SH-SY5Y (cell line): Measurements from ENCODE around the gene SUOX.

Experiments
- GATA2 ChIP-seq: IDR thresholded peaks from 2 replicates; pipeline ENCODE4 v1.6.1; 2011; ENCODE audit warnings: mild to moderate bottlenecking, low read depth, low read length
- GATA3 ChIP-seq: IDR thresholded peaks from 2 replicates; pipeline ENCODE4 v1.6.1; 2011; ENCODE audit warnings: low read depth, mild to moderate bottlenecking, low read length, moderate library complexity

SUOX gene

DNA sequence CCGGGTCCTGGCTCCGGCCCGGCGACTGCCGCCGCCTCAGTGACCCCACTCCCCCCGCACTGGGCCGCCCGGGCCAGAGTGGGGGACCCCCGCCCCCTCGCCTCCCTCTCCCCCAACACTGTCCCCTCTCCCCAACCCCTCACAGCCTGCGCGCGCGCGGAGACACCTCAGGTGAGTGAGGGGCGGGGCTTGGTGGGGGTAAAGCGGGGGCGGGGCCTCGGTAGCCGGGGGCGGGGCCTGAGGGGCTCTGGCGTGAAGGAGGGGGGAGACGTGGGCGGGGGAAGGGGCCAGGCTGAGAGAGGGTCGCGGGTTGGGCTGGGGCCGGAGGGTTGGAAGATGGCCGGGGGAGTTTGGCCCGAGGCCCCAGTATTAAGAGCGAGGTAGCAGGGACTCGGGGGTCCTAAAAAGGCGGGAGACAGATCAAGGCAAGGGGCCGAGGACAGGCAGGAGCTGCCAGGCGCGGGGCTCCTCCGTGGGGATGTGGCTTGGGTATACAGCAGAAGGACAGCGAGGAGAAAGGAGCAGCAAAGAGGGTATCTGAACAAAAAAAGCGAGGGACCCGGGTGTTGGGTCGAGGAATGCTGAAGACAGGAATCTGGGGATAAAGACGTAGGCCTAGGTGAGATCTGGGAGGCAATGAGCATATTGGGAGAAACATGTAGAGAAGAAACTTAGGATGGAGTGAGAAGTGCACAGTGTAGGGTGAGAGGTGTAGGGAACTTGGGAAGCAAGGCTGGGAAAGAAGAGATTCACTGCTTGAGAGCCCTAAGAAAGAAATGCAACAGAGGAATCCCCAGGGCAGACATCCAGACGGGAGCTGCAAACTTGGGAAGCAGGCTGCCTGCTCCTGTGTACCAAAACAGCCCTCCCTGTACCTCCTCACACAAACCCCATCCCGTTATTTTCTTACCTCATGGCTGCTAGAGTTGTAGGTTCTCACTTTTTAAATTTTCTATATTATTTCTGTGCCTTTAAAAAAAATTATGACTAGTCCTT is 10.8 kb downstream of the SUOX start:
- TF ChIP-seq GATA2 = no peak
- no peak for TF ChIP-seq GATA3

DNA sequence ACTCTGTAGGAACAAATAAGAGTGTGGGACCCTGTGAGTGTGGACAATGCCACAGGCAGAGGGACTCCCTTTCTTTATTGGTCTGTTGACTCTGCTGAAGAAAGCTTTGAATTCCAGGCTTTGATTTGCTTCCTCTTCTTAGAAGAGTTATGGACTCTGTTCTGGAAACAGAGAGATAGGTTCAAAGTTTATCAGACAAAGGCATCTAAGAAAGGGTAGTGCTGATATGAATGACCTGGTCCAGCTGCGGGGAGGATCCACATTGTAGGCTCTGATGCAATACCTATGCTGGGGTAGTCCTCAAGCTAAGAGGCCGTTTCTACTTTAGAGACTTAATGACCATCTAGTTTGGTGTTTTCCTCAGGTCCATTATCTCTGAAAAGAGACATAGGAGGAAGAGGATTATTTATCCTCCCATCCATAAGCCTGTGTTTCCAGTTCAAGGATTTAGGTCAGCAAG is 13.1 kb downstream of the SUOX start:
- TF ChIP-seq GATA3 = no peak
- no peak for TF ChIP-seq GATA2

DNA sequence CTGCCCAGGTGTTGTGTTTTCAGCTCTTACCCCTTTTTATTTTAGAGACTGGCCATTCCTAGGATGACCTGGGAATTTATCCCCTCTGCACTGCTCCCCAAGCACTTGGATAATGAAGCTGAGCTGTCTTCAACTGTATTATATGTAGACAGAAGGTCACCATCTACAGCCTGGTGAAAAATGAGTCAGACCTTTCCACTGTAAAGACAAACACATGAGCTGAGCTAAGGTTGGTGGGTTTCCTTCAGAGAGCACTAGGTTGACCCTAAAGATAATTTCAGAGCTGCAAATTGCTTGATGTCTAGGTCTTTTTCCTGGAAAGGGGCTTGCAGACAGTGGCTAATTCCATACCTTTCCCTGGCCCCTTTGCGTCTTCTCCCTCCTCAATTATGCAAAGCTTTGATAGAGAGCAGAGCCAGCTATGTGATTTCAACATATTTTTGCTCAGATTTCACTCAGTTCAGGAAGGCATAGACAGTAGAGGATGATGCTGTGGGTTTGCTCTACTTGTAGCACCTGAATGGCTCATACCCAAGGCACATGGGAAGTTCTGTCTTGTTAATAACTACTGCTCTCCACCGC is 14.5 kb downstream of the SUOX start:
- TF ChIP-seq GATA2 = no peak
- no peak for TF ChIP-seq GATA3

DNA sequence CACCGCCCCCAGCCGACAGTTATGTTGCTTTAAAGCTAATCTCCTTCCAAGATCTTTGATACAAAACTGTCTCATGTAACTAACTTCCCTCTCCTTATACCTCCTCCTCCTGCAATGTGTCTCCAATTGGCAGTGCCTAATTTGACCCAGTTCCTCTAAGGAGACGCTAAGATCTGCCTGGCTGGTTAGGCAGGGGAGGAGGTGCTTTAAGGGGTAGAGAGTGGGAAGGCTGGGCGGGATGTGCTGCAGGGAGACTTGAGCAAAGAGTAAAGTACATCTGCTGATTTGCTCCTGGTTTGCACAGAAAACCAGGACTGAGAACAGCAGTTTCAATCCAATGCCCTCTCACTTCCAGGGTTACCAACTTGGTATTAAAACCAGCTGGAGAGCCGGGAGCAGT is 16.4 kb downstream of the SUOX start:
- no peak for TF ChIP-seq GATA2
- TF ChIP-seq GATA3 = no peak

DNA sequence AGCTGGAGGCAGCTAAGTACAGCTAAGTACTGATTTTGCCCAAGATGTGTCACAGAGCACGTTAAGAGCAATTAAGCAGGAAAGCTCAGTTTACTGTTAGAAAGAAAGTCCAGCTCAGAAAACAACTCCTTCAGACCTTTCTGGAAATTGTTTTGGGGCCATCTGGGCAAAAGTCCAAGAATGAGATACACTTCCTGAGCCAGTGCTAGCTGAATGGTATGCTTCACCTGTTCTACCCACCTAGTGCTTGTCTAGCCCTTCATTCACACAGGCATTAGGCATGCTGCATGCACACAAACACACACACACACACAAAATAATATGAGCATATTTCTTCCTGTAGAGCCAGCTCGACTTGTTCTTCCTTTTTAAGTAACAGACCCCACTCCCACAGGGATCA is 17.1 kb downstream of the SUOX start:
- TF ChIP-seq GATA3 (no peak), GATA2 (no peak)

DNA sequence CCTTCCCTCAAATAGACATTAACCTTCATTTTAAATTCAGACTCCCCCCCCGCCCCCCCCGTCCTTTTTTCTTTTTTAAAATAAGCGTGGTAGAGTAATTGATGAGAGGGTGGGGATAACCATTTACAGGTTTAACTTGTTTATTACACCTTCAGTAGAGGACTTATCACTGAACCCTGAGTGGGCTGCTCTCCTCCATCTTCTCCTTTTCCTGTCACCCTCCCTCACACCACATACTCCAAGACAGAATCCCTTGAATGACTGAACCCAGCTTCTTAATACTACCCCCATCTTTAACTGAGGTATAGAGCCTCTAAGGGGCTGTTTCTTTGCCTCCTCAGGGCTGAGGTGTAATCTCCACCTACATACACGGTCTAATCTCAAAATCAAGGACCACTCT is 20.1 kb downstream of the SUOX start:
- TF ChIP-seq GATA3 (no peak), GATA2 (no peak)

DNA sequence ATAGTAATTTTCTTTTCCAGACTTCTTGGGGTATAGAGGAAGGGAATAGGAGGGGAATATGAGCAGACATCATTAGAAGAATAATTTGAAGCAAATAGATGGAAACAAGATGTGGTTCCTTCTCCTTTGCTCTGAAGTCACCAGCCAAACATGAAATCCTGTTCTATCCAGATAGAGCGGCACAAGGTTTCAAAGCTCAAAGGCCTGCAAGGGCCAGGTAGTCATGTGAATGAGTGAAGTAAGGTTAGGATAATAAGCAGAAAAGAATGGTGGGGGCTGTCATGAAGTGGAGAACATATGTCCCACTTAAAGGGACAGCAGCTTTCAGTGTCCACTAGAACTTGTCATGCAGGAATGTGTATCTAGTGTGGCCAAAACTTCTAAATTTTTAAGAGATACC is 21.3 kb downstream of the SUOX start:
- TF ChIP-seq GATA3 (no peak), GATA2 (no peak)

DNA sequence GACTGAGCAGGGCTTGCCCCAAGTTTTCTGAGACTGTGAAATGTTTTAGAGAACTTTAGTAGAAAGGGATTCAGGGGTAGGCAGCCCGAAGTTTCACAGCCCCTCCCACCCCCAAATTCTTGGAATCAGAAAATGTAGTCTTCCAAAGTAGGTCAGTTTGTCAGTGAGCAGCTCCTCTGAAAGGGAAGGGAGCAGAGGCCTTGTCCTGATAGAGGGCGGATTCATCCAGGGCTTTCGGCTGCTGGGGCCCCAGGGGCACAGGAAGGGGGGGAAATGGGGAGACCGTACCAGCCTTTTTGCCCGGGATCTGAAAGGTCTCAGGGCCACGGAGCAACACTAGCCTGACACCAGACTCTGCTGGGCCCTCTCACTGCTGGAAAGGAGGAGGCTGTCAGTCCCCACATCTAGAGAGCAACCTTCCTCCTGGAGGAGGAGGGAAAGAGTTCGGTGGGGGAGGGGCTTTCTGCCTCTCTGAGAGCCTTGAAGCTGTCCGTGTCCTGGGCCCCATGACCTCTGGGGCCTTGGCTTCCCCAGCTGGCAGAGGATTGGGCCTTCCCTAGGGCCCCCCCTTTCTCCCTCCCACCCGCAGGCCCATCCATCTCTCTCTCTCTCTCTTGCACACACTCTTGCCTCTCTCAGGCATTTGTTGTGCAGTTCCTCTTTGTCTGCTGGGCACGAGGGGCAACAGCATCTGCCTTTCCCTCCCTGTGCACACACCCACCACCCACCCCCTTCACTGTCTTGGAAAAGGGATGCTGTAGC is 23.5 kb downstream of the SUOX start, which contains the start of gene IKZF4:
IKZF4 (plus strand) TSS at position 621 of the 762 bp plus-strand sequence. CDS start 451 bp downstream, outside the sequence.
- TF ChIP-seq GATA2 (no peak), GATA3 (no peak)

DNA sequence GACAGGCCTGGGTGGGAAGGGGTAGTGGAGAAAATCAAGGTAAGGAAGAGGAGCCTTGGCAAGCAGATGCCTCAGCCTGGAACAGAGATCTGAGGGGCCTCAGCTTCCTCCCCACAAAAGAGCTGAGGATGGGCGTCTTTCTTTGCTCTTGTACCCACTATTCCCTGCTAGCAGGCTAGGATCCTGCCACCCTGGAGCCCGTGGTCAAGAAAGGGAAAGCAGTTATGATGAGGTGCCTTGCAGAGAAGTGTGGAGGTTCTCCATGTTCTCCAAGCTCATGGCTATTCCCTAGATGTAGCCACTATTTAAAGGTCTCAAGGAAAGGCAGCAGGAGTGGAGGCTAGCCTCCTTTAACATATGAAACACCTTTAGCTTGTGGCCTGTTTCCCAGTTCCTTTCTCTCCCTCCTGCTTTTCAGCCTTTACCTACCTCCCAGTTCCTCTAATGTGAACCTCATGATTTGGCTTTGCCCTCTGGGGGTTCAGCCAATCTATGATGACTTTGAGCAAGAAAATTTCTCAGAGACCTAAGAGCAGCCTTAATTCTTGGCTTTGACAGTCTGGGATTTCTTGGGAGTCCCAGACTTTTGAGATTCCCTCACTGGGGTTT is 24.9 kb downstream of the SUOX start:
- TF ChIP-seq GATA3 (no peak), GATA2 (no peak)

DNA sequence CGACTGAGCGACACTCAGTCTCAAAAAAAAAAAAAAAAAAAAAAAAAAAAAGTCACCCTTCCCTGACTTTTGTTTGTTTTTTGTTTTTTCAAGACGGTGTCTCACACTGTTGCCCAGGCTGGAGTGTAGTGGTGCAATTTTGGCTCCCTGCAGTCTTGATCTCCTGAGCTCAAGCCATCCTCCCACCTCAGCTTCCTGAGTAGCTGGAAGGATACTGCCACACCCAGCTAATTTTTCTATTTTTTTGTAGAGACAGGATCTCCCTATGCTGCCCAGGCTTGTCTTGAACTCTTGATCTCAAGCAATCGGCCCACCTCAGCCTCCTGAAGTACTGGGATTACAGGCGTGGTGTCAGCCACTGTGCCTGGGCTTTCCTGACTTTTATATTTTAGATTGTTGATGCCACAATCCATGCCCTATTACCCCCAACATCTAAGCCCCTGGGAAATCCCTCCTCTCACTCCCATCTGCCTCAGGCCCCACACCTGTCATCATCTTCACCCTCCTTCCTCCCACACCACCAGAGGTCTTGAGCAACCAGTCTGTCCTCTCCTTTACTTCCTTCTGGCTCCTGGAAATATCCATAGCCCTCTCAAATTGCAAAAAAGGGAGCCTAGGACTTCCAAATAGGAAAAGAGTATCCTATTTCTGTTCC is 31.6 kb downstream of the SUOX start:
- TF ChIP-seq GATA3 (no peak), GATA2 (no peak)

DNA sequence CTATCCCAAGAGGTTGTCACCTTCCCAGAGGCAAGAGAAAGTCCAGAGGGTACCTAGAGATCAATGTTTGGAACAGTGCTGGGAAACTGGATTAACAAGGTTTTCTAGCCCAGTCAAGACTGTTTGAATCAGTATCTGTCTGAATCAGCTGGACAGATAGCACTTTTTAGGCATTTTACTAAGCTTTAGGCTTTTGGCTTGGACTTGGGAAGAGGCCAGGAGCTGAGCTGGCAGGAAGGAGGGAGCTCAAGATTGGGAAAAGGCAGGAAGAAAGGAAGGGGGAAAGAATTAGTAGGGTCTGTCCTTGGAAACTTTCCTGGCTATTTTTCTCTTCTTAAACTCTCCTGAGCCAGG is 32.1 kb downstream of the SUOX start:
- TF ChIP-seq GATA2 = no peak
- no peak for TF ChIP-seq GATA3

DNA sequence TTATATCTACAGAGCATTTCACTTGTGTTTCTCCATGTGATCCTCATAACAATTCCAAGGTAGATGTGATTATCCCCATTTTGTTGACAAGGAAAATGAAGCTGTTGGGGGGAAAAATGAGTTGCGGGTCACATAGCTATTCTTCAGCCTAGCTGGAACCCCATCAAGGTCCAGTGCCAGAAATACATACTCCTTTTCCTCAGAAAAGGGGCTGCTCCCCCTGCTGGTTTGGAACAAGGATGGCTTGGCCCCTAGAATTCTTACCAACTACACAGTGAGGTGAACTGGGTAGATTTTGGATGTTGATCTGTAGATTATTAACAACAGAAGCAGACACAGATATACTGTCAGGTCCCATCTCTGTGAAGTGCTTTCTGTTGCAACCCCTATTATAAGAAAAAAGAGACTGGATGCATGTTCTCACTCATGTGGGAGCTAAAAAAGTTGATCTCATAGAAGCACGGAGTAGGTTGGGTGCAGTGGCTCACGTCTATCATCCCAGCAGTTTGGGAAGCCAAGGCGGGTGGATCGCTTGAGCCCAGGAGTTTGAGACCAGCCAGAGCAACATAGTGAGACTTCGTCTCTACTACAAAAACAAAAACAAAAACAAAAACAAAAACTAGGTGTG is 32.7 kb downstream of the SUOX start:
- no peak for TF ChIP-seq GATA2
- TF ChIP-seq GATA3 = no peak

DNA sequence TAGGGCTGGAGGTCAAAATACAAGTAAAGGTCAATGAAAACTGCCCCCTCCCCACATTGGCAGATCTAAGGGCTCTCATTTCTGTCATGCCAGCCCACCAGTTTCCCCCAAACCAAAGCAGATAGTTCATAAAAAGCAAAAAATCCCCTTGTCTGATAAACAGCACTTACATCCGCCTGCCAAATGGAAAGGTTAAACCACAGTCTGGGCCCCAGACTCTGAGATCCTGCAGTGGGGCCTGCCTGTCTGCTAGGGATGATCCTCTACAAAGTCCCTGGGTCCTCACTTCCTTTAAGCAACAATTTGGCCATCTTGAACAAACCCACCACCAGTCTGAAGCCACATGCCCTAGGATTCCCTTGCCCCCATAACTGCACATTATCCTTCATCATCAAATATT is 34.9 kb downstream of the SUOX start:
- no peak for TF ChIP-seq GATA3
- TF ChIP-seq GATA2 = no peak
